ENCODE measurements around the gene GPATCH4. TPM values are rescaled to one million over a fixed set of nuclear protein-coding genes. Genes with fewer than 3 reads are reported as not detected.
A peak's percentile ranks its signal among the peaks of the same experiment; 100 is the strongest.

GPATCH4 gene
- total RNA-seq (ENCODE audit: unreplicated experiment) = 18.6 TPM
- long read RNA-seq, transcript GPATCH4-201 (8 exons, 1,972 nt) = major isoform, 14 of 19 reads
- long read RNA-seq, partial matches to known transcripts = 2 of 19 reads
- long read RNA-seq, other reads (novel, unspliced or antisense) = 2 of 19 reads

DNA sequence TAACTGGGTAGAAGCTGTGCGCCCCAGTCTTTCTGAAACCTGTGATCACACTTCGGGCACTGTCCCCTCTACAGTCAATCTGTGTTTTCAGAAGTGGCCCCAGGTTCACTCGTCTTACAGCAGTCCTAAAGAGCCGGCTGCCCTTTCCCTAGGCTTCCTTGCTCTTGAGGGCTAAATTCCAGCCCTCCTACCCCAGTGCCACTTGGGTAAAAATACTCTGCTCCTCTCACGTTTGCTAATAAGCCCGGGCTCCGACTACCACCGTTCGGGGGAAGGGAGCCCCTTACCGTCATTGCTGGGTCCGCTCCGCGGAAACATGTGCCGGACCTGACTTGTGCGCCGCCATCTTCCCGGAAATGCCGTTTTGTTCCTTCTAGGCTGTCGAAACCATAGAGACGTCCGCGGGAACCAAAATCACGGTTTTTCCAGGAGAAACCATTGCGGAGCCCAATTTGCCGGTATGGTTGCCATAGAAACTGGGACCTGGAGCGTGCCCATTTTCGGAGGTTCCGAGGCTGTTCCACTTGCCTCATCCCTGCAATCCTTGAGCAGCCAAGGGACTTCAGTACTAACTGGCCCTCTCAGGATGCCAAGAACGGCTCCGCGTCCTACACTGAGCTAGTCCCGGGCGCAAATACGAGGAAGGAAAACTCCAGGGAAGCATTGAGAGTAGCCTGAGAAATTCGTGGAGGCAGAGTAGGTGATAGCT lies at the start of gene GPATCH4:
GPATCH4 (minus strand) TSS at position 358 of the 709 bp plus-strand sequence.
- peaks cover 7% of the 10 kb centered on the region for H3K36me3 Mint-ChIP-seq (ENCODE audit: low read depth, unreplicated experiment)
- DNase-seq (ENCODE audit: low spot score) = peak; percentile 74
- peak within 1 kb of the TSS; percentile 98 for H3K27ac Mint-ChIP-seq (ENCODE audit: unreplicated experiment)
- peaks cover 20% of the 10 kb centered on the region for H3K4me1 Mint-ChIP-seq (ENCODE audit: unreplicated experiment)
- TF ChIP-seq, protein P1, sequence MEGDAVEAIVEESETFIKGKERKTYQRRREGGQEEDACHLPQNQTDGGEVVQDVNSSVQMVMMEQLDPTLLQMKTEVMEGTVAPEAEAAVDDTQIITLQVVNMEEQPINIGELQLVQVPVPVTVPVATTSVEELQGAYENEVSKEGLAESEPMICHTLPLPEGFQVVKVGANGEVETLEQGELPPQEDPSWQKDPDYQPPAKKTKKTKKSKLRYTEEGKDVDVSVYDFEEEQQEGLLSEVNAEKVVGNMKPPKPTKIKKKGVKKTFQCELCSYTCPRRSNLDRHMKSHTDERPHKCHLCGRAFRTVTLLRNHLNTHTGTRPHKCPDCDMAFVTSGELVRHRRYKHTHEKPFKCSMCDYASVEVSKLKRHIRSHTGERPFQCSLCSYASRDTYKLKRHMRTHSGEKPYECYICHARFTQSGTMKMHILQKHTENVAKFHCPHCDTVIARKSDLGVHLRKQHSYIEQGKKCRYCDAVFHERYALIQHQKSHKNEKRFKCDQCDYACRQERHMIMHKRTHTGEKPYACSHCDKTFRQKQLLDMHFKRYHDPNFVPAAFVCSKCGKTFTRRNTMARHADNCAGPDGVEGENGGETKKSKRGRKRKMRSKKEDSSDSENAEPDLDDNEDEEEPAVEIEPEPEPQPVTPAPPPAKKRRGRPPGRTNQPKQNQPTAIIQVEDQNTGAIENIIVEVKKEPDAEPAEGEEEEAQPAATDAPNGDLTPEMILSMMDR (IDR thresholded peaks at IDR 0.05; ENCODE audit: unreplicated experiment) = no peak
- H3K9me3 Mint-ChIP-seq (ENCODE audit: unreplicated experiment) = no peaks in the 10 kb centered on the region
- H3K27me3 Mint-ChIP-seq (ENCODE audit: unreplicated experiment) = peaks cover 3% of the 10 kb centered on the region
- H3K4me3 Mint-ChIP-seq (ENCODE audit: unreplicated experiment) = peak within 1 kb of the TSS; percentile 100

DNA sequence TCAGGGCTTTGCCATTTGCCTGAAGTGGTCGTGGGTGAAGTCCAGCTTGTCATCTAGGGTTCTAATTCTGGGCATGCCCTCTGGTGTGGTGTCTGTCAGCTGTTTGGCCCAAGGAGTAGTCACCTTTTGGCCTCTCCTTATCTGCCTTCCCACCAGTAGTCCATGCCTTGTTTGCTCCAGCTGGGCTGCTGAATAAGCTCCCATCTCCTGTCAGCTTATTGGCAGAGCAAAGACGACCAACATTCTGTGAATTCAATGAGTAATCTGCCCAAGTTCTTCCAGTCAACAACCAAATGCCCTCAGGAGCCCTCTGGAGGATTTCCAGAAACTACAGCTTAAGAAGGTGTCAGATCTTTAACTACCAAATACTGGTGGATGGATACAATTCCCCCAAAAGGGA lies 47.7 kb upstream of the GPATCH4 start:
- Mint-ChIP-seq H3K27me3 (ENCODE audit: unreplicated experiment) (peaks cover 16% of the 10 kb centered on the region), H3K4me1 (ENCODE audit: unreplicated experiment) (peaks cover 9% of the 10 kb centered on the region), H3K36me3 (ENCODE audit: low read depth, unreplicated experiment) (peaks cover 22% of the 10 kb centered on the region), H3K4me3 (ENCODE audit: unreplicated experiment) (no peak overlapping the region), H3K9me3 (ENCODE audit: unreplicated experiment) (peaks cover 5% of the 10 kb centered on the region), H3K27ac (ENCODE audit: unreplicated experiment) (no peak overlapping the region)
- TF ChIP-seq, protein P1 (IDR thresholded peaks at IDR 0.05; ENCODE audit: unreplicated experiment) = no peak
- no peak for DNase-seq (ENCODE audit: low spot score)

DNA sequence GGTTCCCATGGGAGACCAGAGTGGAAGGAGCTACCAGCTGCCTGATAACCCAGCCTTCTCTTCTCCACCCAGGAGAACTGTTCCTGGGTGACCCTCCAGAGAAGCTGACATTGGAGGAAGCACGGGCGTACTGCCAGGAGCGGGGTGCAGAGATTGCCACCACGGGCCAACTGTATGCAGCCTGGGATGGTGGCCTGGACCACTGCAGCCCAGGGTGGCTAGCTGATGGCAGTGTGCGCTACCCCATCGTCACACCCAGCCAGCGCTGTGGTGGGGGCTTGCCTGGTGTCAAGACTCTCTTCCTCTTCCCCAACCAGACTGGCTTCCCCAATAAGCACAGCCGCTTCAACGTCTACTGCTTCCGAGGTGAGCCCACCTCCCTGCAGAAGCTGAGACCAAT lies 47.2 kb upstream of the GPATCH4 start:
- H3K27ac Mint-ChIP-seq (ENCODE audit: unreplicated experiment) = no peak overlapping the region
- H3K27me3 Mint-ChIP-seq (ENCODE audit: unreplicated experiment) = peaks cover 16% of the 10 kb centered on the region

DNA sequence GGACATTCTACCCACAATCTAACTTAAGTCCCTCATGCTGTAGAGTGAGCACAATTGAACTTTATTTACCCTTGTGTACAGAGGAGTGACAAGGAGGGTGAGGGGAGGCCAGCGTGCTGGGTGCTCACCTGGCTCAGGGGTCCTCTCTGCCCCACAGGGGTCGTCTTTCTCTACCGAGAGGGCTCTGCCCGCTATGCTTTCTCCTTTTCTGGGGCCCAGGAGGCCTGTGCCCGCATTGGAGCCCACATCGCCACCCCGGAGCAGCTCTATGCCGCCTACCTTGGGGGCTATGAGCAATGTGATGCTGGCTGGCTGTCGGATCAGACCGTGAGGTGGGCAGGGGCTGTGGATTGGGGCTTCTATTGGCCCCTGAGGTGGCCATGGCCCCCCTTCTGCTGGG lies 46.1 kb upstream of the GPATCH4 start:
- DNase-seq (ENCODE audit: low spot score) = no peak
- peaks cover 5% of the 10 kb centered on the region for H3K9me3 Mint-ChIP-seq (ENCODE audit: unreplicated experiment)
- H3K36me3 Mint-ChIP-seq (ENCODE audit: low read depth, unreplicated experiment) = peaks cover 18% of the 10 kb centered on the region
- H3K27ac Mint-ChIP-seq (ENCODE audit: unreplicated experiment) = no peak overlapping the region
- TF ChIP-seq, protein P1 (IDR thresholded peaks at IDR 0.05; ENCODE audit: unreplicated experiment) = no peak
- peaks cover 11% of the 10 kb centered on the region for H3K4me1 Mint-ChIP-seq (ENCODE audit: unreplicated experiment)
- no peak overlapping the region for H3K4me3 Mint-ChIP-seq (ENCODE audit: unreplicated experiment)
- peaks cover 16% of the 10 kb centered on the region for H3K27me3 Mint-ChIP-seq (ENCODE audit: unreplicated experiment)

More for the DNA sequence above, 47.2 kb upstream of the GPATCH4 start:
- peaks cover 7% of the 10 kb centered on the region for H3K4me1 Mint-ChIP-seq (ENCODE audit: unreplicated experiment)
- H3K4me3 Mint-ChIP-seq (ENCODE audit: unreplicated experiment) = no peak overlapping the region
- H3K9me3 Mint-ChIP-seq (ENCODE audit: unreplicated experiment) = peaks cover 5% of the 10 kb centered on the region
- TF ChIP-seq, protein P1 (IDR thresholded peaks at IDR 0.05; ENCODE audit: unreplicated experiment) = no peak
- H3K36me3 Mint-ChIP-seq (ENCODE audit: low read depth, unreplicated experiment) = peaks cover 22% of the 10 kb centered on the region
- DNase-seq (ENCODE audit: low spot score) = no peak

DNA sequence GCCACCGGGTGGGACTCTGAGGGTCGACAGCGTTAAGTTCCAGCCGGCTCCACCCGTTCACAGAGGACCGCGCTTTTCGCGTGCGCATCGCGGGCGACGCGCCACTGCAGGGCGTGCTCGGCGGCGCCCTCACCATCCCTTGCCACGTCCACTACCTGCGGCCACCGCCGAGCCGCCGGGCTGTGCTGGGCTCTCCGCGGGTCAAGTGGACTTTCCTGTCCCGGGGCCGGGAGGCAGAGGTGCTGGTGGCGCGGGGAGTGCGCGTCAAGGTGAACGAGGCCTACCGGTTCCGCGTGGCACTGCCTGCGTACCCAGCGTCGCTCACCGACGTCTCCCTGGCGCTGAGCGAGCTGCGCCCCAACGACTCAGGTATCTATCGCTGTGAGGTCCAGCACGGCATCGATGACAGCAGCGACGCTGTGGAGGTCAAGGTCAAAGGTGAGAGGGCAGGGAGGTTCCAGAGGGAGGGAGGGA lies 45.5 kb upstream of the GPATCH4 start:
- no peak overlapping the region for H3K4me3 Mint-ChIP-seq (ENCODE audit: unreplicated experiment)
- peaks cover 5% of the 10 kb centered on the region for H3K9me3 Mint-ChIP-seq (ENCODE audit: unreplicated experiment)
- DNase-seq (ENCODE audit: low spot score) = no peak
- TF ChIP-seq, protein P1 (IDR thresholded peaks at IDR 0.05; ENCODE audit: unreplicated experiment) = no peak
- H3K4me1 Mint-ChIP-seq (ENCODE audit: unreplicated experiment) = peaks cover 12% of the 10 kb centered on the region
- no peak overlapping the region for H3K27ac Mint-ChIP-seq (ENCODE audit: unreplicated experiment)
- H3K27me3 Mint-ChIP-seq (ENCODE audit: unreplicated experiment) = peaks cover 13% of the 10 kb centered on the region
- peaks cover 18% of the 10 kb centered on the region for H3K36me3 Mint-ChIP-seq (ENCODE audit: low read depth, unreplicated experiment)
